CD4-positive, alpha-beta T cell treated with Interferon gamma for 1 hour (primary cell): ENCODE measurements around the gene PNMT.

Source experiments
- DNase-seq: peaks from one replicate; pipeline ENCODE4 v3.0.0-alpha.2; 2020

Gene PNMT

DNA sequence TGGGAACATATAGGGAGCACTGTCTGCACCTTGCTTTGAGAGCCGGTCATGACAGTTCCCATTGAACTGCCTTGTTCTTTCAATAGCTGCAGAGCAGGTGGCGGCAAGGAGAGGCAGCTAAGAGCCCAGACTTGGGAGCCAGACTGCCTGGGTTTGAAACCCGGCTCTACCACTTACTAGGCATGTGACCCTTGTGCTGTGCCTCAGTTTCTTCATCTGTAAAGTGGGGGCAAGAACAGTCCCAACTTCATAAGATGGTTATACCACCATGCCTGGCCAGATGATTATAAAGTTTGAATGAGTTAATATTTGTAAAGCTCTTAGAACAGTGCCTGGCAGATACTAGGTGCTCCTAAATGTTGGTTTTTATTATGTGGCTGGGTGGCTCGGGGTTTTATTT lies 46.0 kb downstream of the PNMT start:
- DNase-seq, result no peak

DNA sequence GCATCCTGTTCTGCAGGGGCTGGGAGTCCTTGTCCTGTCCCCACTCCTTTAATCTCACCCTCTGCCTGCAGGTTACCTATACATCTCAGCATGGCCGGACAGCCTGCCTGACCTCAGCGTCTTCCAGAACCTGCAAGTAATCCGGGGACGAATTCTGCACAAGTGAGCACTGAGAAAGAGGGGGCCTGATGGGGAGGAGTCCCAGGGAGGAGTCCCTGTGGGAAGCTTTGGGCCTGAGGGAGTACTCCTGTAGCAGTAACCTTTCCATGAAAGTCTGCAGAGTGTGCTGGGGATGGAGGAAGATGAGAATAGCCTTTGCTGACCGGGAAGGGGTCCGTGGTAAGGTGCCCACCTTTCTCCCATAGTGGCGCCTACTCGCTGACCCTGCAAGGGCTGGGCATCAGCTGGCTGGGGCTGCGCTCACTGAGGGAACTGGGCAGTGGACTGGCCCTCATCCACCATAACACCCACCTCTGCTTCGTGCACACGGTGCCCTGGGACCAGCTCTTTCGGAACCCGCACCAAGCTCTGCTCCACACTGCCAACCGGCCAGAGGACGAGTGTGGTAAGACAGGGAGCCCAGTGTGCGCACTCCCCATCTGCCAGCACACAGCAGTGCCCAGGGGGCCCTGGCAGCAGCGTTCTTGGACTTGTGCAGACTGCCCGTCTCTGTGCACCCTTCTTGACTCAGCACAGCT lies 47.3 kb downstream of the PNMT start:
- no peak for DNase-seq

DNA sequence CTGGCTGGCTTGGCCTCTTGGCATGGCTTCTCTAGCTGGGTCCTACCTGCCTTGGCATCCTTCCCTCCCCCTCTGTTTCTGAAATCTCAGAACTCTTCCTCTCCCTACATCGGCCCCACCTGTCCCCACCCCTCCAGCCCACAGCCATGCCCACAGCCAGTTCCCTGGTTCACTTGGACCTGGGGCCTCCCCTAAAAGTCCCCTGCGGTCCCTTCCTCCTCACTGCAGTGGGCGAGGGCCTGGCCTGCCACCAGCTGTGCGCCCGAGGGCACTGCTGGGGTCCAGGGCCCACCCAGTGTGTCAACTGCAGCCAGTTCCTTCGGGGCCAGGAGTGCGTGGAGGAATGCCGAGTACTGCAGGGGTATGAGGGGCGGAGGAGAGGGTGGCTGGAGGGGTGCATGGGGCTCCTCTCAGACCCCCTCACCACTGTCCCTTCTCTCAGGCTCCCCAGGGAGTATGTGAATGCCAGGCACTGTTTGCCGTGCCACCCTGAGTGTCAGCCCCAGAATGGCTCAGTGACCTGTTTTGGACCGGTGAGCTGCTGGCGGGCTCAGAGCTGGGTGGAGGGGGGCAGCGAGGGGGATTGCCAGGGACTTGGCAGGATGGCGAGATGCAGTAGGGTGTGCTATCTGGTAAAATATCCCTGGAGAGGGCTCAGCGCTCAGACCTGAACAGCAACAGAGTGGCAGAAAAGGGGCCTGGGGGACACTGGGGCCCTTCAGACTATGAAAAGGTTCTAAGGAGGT lies 48.0 kb downstream of the PNMT start:
- no peak for DNase-seq

DNA sequence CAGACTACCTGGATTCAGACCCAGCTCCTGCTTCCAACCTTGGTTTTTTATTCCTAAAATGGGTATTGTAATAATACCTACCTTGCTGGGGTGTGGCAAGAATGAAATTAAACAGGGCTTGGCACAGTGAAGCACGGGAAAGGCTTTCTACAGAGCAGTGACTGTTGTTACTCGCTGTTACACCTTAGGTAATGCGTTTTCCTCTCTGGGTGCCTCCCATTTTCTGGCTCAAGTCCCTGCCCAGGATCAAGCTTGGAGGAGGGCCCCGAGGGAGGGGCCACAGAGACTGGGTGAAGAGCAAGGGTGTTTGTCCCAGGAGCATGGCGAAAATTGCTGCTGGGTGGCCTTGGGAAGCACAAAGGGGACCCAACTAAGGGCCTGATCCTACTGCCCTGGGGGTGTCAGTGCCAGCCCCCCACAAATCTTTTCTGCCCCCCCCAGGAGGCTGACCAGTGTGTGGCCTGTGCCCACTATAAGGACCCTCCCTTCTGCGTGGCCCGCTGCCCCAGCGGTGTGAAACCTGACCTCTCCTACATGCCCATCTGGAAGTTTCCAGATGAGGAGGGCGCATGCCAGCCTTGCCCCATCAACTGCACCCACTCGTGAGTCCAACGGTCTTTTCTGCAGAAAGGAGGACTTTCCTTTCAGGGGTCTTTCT lies 48.8 kb downstream of the PNMT start:
- no peak for DNase-seq

DNA sequence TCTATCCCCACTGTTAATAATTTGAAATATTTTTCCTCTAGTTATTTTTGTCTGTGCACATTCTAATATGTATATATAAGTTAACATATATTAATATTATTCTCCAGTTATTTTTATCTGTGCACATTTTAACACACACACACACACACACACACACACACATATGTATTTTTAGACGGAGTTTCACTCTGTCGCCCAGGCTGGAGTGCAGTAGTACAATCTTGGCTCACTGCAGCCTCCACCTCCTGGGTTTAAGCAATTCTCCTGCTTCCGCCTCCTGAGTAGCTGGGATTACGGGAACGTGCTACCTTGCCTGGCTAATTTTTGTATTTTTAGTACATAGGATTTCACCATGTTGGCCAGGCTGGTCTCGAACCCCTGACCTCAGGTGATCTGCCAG lies 49.4 kb downstream of the PNMT start:
- no peak for DNase-seq

DNA sequence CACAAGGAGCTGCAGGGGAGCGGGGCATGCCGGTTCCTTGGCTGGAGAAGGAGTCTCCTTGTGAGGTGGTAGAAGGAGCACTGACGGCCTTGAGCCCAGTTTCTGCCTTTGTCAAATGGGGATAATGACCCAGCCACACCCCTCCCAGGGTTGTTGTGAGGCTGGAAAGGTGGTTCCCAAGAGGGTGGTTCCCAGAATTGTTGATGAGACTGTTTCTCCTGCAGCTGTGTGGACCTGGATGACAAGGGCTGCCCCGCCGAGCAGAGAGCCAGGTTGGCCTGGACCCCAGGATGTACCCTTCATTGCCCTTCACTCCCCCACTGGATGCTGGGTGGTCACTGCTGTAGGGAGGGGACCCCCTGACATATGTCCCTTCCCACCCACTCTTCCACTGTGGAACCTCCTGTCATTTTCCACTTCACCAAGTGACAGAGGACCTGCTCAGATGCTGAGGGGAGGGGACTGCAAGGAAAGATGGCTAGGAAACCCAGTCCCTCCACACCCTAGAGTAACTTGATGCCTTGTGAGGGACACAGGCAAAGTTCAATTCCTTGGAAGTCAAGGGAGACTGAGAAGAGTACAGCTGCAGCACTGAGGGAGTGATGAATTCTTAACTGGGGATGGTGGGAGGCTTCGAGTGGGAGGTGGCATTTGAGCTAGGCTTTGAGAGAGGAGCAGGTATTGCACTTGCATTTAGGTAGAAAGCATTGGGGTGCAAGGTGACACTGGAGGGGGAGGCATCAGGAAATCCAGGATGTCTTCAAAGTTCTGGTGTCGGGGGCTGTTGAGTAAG lies 51.5 kb downstream of the PNMT start:
- DNase-seq, result no peak
